Astrocyte of the spinal cord (primary cell): ENCODE data around the gene RPS6KA3.

Experiments used
- DNase-seq: peaks from one replicate; pipeline ENCODE4 v3.0.0; 2011; ENCODE audit warnings: low read depth, low spot score
- H3K4me3 ChIP-seq: 2 replicates; pipeline ENCODE4 v1.5.1; 2011; ENCODE audit warnings: low read depth, mild to moderate bottlenecking, low read length, moderate library complexity
- CTCF ChIP-seq: IDR thresholded peaks from 2 replicates; pipeline ENCODE4 v1.5.1; 2012; ENCODE audit warnings: low read depth, mild to moderate bottlenecking, low read length, inconsistent platforms
- in situ Hi-C: cut with HindIII; loops from 2 replicates; pipeline ENCODE4 v1.10.0; 2017; ENCODE audit warnings: low sequenced_read_pairs

RPS6KA3 gene

GRCh38 chrX:20267931-20268701 is 1.4 kb upstream of the RPS6KA3 start:
- TF ChIP-seq CTCF: no peak
- in situ Hi-C loops: no loop called here
- H3K4me3 ChIP-seq: peak overlapping the region; percentile 68
- DNase-seq: peak; percentile 25

- no peak for TF ChIP-seq CTCF
- in situ Hi-C loops: no loop called here
- DNase-seq: no peak
- peak overlapping the region; percentile 68 for H3K4me3 ChIP-seq
Observed at GRCh38 chrX:20267607-20267930, 860 bp upstream of the RPS6KA3 start.

- no peak for DNase-seq
- in situ Hi-C loops: no loop called here
- TF ChIP-seq CTCF: no peak
- H3K4me3 ChIP-seq: peak overlapping the region; percentile 68
Observed at GRCh38 chrX:20265726-20266681, 705 bp downstream of the RPS6KA3 start.

- no peak for TF ChIP-seq CTCF
- DNase-seq: peak; percentile 65
- peak overlapping the region; percentile 68 for H3K4me3 ChIP-seq
- in situ Hi-C loops: no loop called here
Observed at GRCh38 chrX:20265221-20265725, 1.4 kb downstream of the RPS6KA3 start.

GRCh38 chrX:20263474-20263873 is 3.2 kb downstream of the RPS6KA3 start:
- TF ChIP-seq CTCF: no peak
- H3K4me3 ChIP-seq: no peak overlapping the region
- in situ Hi-C loops: no loop called here
- peak; percentile 30 for DNase-seq

- no peak overlapping the region for H3K4me3 ChIP-seq
- no peak for TF ChIP-seq CTCF
- DNase-seq: no peak
- in situ Hi-C loops: no loop called here
Observed at GRCh38 chrX:20260885-20261284, 5.8 kb downstream of the RPS6KA3 start.
